ENCODE measurements around the gene ZCCHC10. TPM values are rescaled to one million over a fixed set of nuclear protein-coding genes. Genes with fewer than 3 reads are reported as not detected.
A peak's percentile ranks its signal among the peaks of the same experiment; 100 is the strongest.

The ZCCHC10 gene
- total and polyA plus RNA-seq, 2 donors (not counting 3 experiments of a cell fraction or from before 2014, with no cell fraction given) = 25.9 to 32.1 TPM

DNA sequence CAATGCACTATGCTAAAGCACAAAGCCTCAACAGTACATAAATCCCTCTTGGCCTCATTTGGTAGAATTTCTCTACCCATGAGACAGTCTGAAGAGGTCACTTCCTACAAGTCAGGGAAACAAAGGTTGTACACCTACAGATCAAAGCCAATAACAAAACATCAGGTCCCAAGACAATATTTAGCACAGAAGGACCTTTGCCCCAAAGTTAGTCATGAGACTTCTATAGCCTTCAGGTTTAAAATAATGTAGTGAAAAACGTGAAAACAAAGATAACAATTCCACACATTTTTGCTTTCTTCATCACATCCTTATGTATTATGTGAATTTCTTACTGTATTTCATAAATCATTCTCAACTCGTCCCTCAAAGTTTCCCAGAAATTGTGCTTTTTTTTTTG lies 78.7 kb downstream of the ZCCHC10 start:
- Histone ChIP-seq H3K4me3 (replicated peaks in 1 of 3; ENCODE audit: insufficient read depth in 1 of 3, low read depth in 1 of 3, low read length in 3 of 3) (no peak overlapping the region), H3K4me1 (ENCODE audit: control insufficient read depth, extremely low read depth, insufficient read depth, low read length) (peaks cover 29% of the 10 kb centered on the region), H3K79me2 (ENCODE audit: control insufficient read depth, insufficient read depth, low read length) (peaks cover 100% of the 10 kb centered on the region), H2AFZ (ENCODE audit: low read depth, low read length) (no peak overlapping the region), H3K9me3 (replicated peaks; ENCODE audit: control insufficient read depth, insufficient read depth, low read length) (no peaks in the 10 kb centered on the region), H3K27ac (ENCODE audit: insufficient read depth, low read depth, low read length) (peak overlapping the region; percentile 90), H3K27me3 (ENCODE audit: control insufficient read depth in 2 of 2, insufficient read depth in 2 of 2, low read length in 2 of 2) (no peaks in the 10 kb centered on the region), H3K9ac (replicated peaks; ENCODE audit: extremely low read depth, insufficient read depth, low read length) (peak overlapping the region; percentile 4), H3K36me3 (ENCODE audit: control insufficient read depth in 2 of 2, extremely low read depth in 1 of 2, insufficient read depth in 2 of 2, low read length in 2 of 2) (peaks cover 2% of the 10 kb centered on the region in 2 experiments), H3K9me1 (replicated peaks; ENCODE audit: control insufficient read depth, extremely low read depth, insufficient read depth, low read length) (no peaks in the 10 kb centered on the region), H3K4me2 (ENCODE audit: insufficient read depth, low read length) (peak overlapping the region; percentile 26), H4K20me1 (replicated peaks; ENCODE audit: control insufficient read depth, extremely low read depth, insufficient read depth, low read length) (peaks cover 30% of the 10 kb centered on the region)
- no peak for TF ChIP-seq GATA2 (IDR thresholded peaks at IDR 0.05; ENCODE audit: insufficient read depth, insufficient read length, low read depth, low read length)
- TF ChIP-seq POLR2A (IDR thresholded peaks at IDR 0.05; ENCODE audit: low read depth, low read length) = no peak
- TF ChIP-seq FOS (IDR thresholded peaks at IDR 0.05; ENCODE audit: borderline replicate concordance, insufficient read depth, low read length) = peak; percentile 10
- TF ChIP-seq, protein P1, sequence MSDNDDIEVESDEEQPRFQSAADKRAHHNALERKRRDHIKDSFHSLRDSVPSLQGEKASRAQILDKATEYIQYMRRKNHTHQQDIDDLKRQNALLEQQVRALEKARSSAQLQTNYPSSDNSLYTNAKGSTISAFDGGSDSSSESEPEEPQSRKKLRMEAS (IDR thresholded peaks at IDR 0.05; ENCODE audit: insufficient read depth, insufficient read length) = no peak
- TF ChIP-seq POLR2AphosphoS5 (IDR thresholded peaks at IDR 0.05; ENCODE audit: insufficient read depth, low read depth, low read length) = peak; percentile 41
- TF ChIP-seq JUN (IDR thresholded peaks at IDR 0.05; ENCODE audit: borderline replicate concordance, insufficient read depth, insufficient read length, low read depth) = peak; percentile 57
- DNase-seq (ENCODE audit: low read depth, low spot score) (peak; percentile 91), FAIRE-seq (peak; percentile 84)
- POLR2A ChIA-PET = interaction anchor here (0.7 kb wide), 1 partner anchor 17 kb away, joined by 3 read pairs; no protein-coding TSS in a partner anchor
- dilution Hi-C loops (cut with MboI; ENCODE audit: extremely low pct_ligation_motif_present, low sequenced_read_pairs) (no loop called here), intact Hi-C loops (cut with micrococcal nuclease) (loop anchor here (2.0 to 5.0 kb wide), 2 partner anchors 15 to 105 kb away; partner anchors contain the start of genes AFF4 and HSPA4)
- CTCF ChIA-PET = no interaction called here
- BruUV-seq (replicated peaks) = no TSS peak

Small RNA genes lying within 50 kb of the gene (small RNA-seq; reads per million reads assigned to genes)
- not detected for gene AC113410.1 (ENCODE audit: insufficient read depth, insufficient read length, low read depth, low replicate concordance)
- gene AC113410.3 (ENCODE audit: insufficient read depth, insufficient read length, low read depth, low replicate concordance) = not detected
- not detected for gene ATP6V0E1P1 (ENCODE audit: insufficient read depth, insufficient read length, low read depth, low replicate concordance)
- not detected for gene RF00019 (ENCODE audit: insufficient read depth, insufficient read length, low read depth, low replicate concordance)

Other genes with a start within 250 kb of the ZCCHC10 start
- 77.2 and 82.1 TPM in 2 replicates for gene SEPTIN8, start 249.3 kb downstream of the ZCCHC10 start, total RNA-seq
- gene SEPTIN8, start 249.3 kb downstream of the ZCCHC10 start, polyA plus RNA-seq = 45.3 and 56.6 TPM in 2 replicates
- not detected in 2 replicates for gene SOWAHA, start 213.2 kb downstream of the ZCCHC10 start, total RNA-seq
- gene SOWAHA, start 213.2 kb downstream of the ZCCHC10 start, polyA plus RNA-seq = not detected in 2 replicates
- 20.9 and 21.0 TPM in 2 replicates for gene SHROOM1, start 195.9 kb downstream of the ZCCHC10 start, total RNA-seq
- 12.8 and 13.0 TPM in 2 replicates for gene SHROOM1, start 195.9 kb downstream of the ZCCHC10 start, polyA plus RNA-seq
- 0.32 TPM in 1 of 2 replicates, not detected in the other for gene GDF9, start 160.1 kb downstream of the ZCCHC10 start, total RNA-seq
- 0.07 and 0.24 TPM in 2 replicates for gene GDF9, start 160.1 kb downstream of the ZCCHC10 start, polyA plus RNA-seq
- gene UQCRQ, start 159.9 kb downstream of the ZCCHC10 start, total RNA-seq = 390 and 458 TPM in 2 replicates
- 246 and 263 TPM in 2 replicates for gene UQCRQ, start 159.9 kb downstream of the ZCCHC10 start, polyA plus RNA-seq
- gene LEAP2, start 152.9 kb downstream of the ZCCHC10 start, total RNA-seq = 0.40 and 0.99 TPM in 2 replicates
- gene LEAP2, start 152.9 kb downstream of the ZCCHC10 start, polyA plus RNA-seq = 0.37 and 0.48 TPM in 2 replicates
- gene AFF4, start 62.9 kb downstream of the ZCCHC10 start, total RNA-seq = 85.5 and 88.3 TPM in 2 replicates
- 21.3 and 27.0 TPM in 2 replicates for gene AFF4, start 62.9 kb downstream of the ZCCHC10 start, polyA plus RNA-seq
- 157 and 161 TPM in 2 replicates for gene HSPA4, start 25.5 kb upstream of the ZCCHC10 start, total RNA-seq
- gene HSPA4, start 25.5 kb upstream of the ZCCHC10 start, polyA plus RNA-seq = 7.1 and 11.2 TPM in 2 replicates

Measured in endothelial cell of umbilical vein (primary cell).